ENCODE data around the gene FRMD3. TPM values are rescaled to one million over a fixed set of nuclear protein-coding genes. Genes with fewer than 3 reads are reported as not detected.

Gene FRMD3
- total and polyA plus RNA-seq, 2 donors (not counting 3 experiments of a cell fraction or from before 2014, with no cell fraction given), result 3.0 to 6.1 TPM

DNA sequence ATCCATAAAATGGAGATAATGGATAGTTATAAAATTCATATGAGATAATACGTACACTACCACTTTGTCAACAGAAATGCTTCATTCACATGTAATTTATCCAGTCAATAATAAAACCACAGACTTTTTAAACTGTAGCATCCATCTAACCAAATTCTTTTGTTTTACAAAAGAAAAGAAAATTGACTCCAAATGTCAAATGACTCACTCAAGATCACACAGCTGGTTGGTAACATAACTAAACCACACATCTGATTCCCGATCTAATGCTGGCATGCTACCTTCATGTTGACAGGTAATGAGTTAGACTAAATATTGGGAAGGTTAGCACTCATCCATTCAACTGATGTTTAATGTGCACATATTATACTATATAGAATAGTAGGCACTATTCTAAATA lies 4.9 kb downstream of the FRMD3 start:
- DNase-seq (ENCODE audit: low read depth, low spot score), result no peak
- no peak overlapping the region for H3K4me2 ChIP-seq (ENCODE audit: insufficient read depth, low read length)
- dilution Hi-C loops (cut with MboI; ENCODE audit: extremely low pct_ligation_motif_present, low sequenced_read_pairs), result no loop called here
- ChIA-PET CTCF (interaction anchor here (0.9 kb wide), 1 partner anchor 11 kb away, joined by 6 read pairs; no protein-coding TSS in a partner anchor), POLR2A (no interaction called here)
- H3K9ac ChIP-seq (replicated peaks; ENCODE audit: extremely low read depth, insufficient read depth, low read length), result no peak overlapping the region
- no peaks in the 10 kb centered on the region for H3K79me2 ChIP-seq (ENCODE audit: control insufficient read depth, insufficient read depth, low read length)
- no peak overlapping the region for H3K4me3 ChIP-seq (replicated peaks in 1 of 3; ENCODE audit: insufficient read depth in 1 of 3, low read depth in 1 of 3, low read length in 3 of 3)
- no peak overlapping the region for H3K27ac ChIP-seq (ENCODE audit: insufficient read depth, low read depth, low read length)
- H2AFZ ChIP-seq (ENCODE audit: low read depth, low read length), result no peak overlapping the region
- H3K36me3 ChIP-seq (ENCODE audit: control insufficient read depth in 2 of 2, extremely low read depth in 1 of 2, insufficient read depth in 2 of 2, low read length in 2 of 2), result no peaks in the 10 kb centered on the region
- H4K20me1 ChIP-seq (replicated peaks; ENCODE audit: control insufficient read depth, extremely low read depth, insufficient read depth, low read length), result no peaks in the 10 kb centered on the region
- H3K9me3 ChIP-seq (replicated peaks; ENCODE audit: control insufficient read depth, insufficient read depth, low read length), result no peaks in the 10 kb centered on the region
- no peak for FAIRE-seq
- no peak for TF ChIP-seq MYC (IDR thresholded peaks at IDR 0.05; ENCODE audit: low read depth, low read length)
- no peak for TF ChIP-seq JUN (IDR thresholded peaks at IDR 0.05; ENCODE audit: borderline replicate concordance, insufficient read depth, insufficient read length, low read depth)
- no peak for TF ChIP-seq EZH2 (IDR thresholded peaks at IDR 0.05; ENCODE audit: borderline replicate concordance, low read depth, low read length, severe bottlenecking)
- TF ChIP-seq FOS (IDR thresholded peaks at IDR 0.05; ENCODE audit: borderline replicate concordance, insufficient read depth, low read length), result no peak
- TF ChIP-seq GATA2 (IDR thresholded peaks at IDR 0.05; ENCODE audit: insufficient read depth, insufficient read length, low read depth, low read length), result no peak
- TF ChIP-seq, protein P1, sequence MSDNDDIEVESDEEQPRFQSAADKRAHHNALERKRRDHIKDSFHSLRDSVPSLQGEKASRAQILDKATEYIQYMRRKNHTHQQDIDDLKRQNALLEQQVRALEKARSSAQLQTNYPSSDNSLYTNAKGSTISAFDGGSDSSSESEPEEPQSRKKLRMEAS (IDR thresholded peaks at IDR 0.05; ENCODE audit: insufficient read depth, insufficient read length), result no peak
- TF ChIP-seq POLR2AphosphoS5 (IDR thresholded peaks at IDR 0.05; ENCODE audit: insufficient read depth, low read depth, low read length), result no peak
- TF ChIP-seq, protein P2, sequence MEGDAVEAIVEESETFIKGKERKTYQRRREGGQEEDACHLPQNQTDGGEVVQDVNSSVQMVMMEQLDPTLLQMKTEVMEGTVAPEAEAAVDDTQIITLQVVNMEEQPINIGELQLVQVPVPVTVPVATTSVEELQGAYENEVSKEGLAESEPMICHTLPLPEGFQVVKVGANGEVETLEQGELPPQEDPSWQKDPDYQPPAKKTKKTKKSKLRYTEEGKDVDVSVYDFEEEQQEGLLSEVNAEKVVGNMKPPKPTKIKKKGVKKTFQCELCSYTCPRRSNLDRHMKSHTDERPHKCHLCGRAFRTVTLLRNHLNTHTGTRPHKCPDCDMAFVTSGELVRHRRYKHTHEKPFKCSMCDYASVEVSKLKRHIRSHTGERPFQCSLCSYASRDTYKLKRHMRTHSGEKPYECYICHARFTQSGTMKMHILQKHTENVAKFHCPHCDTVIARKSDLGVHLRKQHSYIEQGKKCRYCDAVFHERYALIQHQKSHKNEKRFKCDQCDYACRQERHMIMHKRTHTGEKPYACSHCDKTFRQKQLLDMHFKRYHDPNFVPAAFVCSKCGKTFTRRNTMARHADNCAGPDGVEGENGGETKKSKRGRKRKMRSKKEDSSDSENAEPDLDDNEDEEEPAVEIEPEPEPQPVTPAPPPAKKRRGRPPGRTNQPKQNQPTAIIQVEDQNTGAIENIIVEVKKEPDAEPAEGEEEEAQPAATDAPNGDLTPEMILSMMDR (IDR thresholded peaks at IDR 0.05; ENCODE audit: extremely low read depth in 1 of 2, insufficient read depth in 1 of 2, low read depth in 1 of 2, low read length in 2 of 2), result no peak
- no peak for TF ChIP-seq POLR2A (IDR thresholded peaks at IDR 0.05; ENCODE audit: low read depth, low read length)
- intact Hi-C loops (cut with micrococcal nuclease), result no loop called here
- H3K4me1 ChIP-seq (ENCODE audit: control insufficient read depth, extremely low read depth, insufficient read depth, low read length), result peaks cover 6% of the 10 kb centered on the region
- no peaks in the 10 kb centered on the region for H3K9me1 ChIP-seq (replicated peaks; ENCODE audit: control insufficient read depth, extremely low read depth, insufficient read depth, low read length)
- H3K27me3 ChIP-seq (ENCODE audit: control insufficient read depth in 2 of 2, insufficient read depth in 2 of 2, low read length in 2 of 2), result peaks cover 8 to 19% of the 10 kb centered on the region in 2 experiments
- no TSS peak for BruUV-seq (replicated peaks)

Data from endothelial cell of umbilical vein (primary cell).